ENCODE results near the gene ITK. TPM values are rescaled to one million over a fixed set of nuclear protein-coding genes. Genes with fewer than 3 reads are reported as not detected.

ITK gene
- total RNA-seq, 4 donors from 2014 or later: 0.12 to 2.2 (median 0.35) TPM

DNA sequence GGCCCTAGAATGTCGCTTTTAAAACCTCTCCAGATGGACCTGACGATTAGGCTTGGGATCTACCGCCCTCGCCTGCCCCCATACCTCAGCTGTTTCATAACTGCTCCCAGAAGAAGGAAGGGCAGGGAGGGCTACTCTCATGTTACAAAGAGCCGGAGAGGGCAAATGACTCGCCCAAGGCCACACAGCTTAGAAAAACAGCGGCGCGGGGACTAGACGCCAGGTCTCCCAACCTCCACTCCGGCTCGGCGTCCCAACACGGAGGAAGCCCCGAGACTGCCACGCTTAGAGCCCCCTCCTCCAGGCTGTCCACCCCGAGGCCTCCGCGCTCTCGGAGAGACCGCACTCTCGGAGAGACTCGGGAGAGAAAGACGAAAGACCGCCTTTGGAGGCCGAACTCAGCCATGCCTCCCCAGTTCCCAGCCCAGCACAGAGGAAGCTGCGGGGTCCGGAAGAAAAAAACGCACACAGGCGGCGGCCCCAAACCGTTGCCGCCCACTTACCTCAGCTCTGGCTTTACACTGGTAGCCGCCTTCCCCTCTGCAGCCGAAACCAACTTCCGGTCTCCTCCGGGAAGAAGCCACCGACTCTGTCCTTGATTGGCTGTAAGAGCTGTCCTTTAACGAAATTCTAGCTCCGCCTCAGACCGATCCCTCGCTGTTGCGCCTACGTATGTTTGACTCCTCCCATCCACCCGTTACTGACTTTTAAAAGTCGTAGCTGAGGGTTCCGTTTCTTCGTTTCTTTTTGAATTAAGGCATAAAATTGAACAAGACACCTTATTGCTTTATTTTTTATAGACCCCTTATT lies 38.1 kb upstream of the ITK start, which contains the start of gene MED7:
Gene MED7, minus strand, starts transcription at position 549 of the 810 bp plus-strand sequence. CDS start 3,434 bp downstream, outside the sequence.
- Histone ChIP-seq H3K4me3 (peak within 1 kb of the TSS; percentile 68 to 96 (median 86)), H3K9me3 (no peaks in the 10 kb centered on the region), H3K27ac (peak within 1 kb of the TSS; percentile 83 to 90 (median 89)), H3K36me3 (peaks cover 0 to 13% of the 10 kb centered on the region in 2 donors), H3K4me1 (peaks cover 10% of the 10 kb centered on the region in 2 donors), H3K27me3 (no peaks in the 10 kb centered on the region)
- DNase-seq (peak; percentile 95), ATAC-seq (peak; percentile 98 to 100)
- in situ Hi-C loops (cut with MboI; ENCODE audit: low sequenced_read_pairs in 4 of 4) (loop anchor here in 3 of 4 donors (10.0 to 25.0 kb wide), 2 partner anchors 592 to 595 kb away; partner anchors contain the start of genes THG1L (in 3 of the 3) and LSM11 (in 2 of the 3)), intact Hi-C loops (cut with DNase I; ENCODE audit: low total_unique reads) (loop anchor here (5.0 to 10.0 kb wide), 2 partner anchors 602 to 715 kb away; partner anchors contain the start of genes CLINT1 and LSM11)
- TF ChIP-seq, protein P1, sequence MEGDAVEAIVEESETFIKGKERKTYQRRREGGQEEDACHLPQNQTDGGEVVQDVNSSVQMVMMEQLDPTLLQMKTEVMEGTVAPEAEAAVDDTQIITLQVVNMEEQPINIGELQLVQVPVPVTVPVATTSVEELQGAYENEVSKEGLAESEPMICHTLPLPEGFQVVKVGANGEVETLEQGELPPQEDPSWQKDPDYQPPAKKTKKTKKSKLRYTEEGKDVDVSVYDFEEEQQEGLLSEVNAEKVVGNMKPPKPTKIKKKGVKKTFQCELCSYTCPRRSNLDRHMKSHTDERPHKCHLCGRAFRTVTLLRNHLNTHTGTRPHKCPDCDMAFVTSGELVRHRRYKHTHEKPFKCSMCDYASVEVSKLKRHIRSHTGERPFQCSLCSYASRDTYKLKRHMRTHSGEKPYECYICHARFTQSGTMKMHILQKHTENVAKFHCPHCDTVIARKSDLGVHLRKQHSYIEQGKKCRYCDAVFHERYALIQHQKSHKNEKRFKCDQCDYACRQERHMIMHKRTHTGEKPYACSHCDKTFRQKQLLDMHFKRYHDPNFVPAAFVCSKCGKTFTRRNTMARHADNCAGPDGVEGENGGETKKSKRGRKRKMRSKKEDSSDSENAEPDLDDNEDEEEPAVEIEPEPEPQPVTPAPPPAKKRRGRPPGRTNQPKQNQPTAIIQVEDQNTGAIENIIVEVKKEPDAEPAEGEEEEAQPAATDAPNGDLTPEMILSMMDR (IDR thresholded peaks at IDR 0.05 in 4 of 5, conservative IDR thresholded peaks at IDR 0.05 in 1 of 5): no peak
- peak; percentile 57 to 76 for TF ChIP-seq POLR2A (IDR thresholded peaks at IDR 0.05)

DNA sequence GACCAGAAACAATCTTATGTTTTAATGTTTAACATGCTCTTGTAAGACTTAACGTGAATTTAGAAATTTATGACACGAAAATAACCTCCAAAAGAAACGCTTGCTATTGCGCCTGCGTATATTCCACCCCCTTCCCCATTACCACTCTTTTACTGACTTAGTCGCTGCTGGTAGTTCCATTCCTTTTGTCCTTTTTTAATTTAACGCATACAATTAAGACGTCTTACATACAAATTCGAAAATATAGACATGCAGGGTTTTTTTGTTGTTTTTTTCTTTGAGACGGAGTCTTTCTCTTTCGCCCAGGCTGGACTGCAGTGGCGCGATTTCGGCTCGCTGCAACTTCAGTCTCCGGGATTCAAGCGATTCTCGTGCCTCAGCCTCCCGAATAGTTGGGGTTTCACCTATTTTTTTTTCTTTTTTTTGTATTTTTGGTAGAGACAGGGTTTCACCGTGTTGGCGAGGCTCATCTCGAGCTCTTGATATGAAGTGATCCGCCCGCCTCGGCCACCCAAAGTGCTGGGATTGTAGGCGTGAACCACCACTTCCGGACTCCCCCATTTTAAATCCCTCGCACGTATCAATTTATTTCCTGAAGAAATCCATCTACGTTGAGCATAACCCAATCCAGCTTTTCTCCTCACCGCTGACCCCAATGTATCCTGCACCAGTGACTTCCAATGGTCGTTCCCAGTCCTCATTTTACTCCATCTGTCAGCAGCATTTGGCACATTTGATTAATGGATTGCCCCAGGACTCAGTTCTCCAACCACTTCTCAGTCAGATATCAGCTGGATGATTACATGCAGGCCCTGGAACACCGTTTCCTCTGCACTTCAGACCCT lies 37.3 kb upstream of the ITK start:
- in situ Hi-C loops (cut with MboI; ENCODE audit: low sequenced_read_pairs in 4 of 4): loop anchor here in 3 of 4 donors (10.0 to 25.0 kb wide), 2 partner anchors 591 to 594 kb away; partner anchors contain the start of genes THG1L (in 3 of the 3) and LSM11 (in 2 of the 3)
- H3K27ac ChIP-seq: peak overlapping the region; percentile 83 to 90 (median 89)
- H3K4me3 ChIP-seq: peak overlapping the region; percentile 68 to 96 (median 86)
- no peaks in the 10 kb centered on the region for H3K9me3 ChIP-seq
- no peaks in the 10 kb centered on the region for H3K27me3 ChIP-seq
- H3K4me1 ChIP-seq: peaks cover 10% of the 10 kb centered on the region in 2 donors
- no peak for TF ChIP-seq POLR2A (IDR thresholded peaks at IDR 0.05)
- TF ChIP-seq, protein P1 (IDR thresholded peaks at IDR 0.05 in 4 of 5, conservative IDR thresholded peaks at IDR 0.05 in 1 of 5): no peak
- peak; percentile 4 to 32 for DNase-seq
- peaks cover 0 to 5% of the 10 kb centered on the region in 2 donors for H3K36me3 ChIP-seq
- peak; percentile 82 for ATAC-seq
- intact Hi-C loops (cut with DNase I; ENCODE audit: low total_unique reads): loop anchor here (5.0 to 10.0 kb wide), 2 partner anchors 601 to 714 kb away; partner anchors contain the start of genes CLINT1 and LSM11

DNA sequence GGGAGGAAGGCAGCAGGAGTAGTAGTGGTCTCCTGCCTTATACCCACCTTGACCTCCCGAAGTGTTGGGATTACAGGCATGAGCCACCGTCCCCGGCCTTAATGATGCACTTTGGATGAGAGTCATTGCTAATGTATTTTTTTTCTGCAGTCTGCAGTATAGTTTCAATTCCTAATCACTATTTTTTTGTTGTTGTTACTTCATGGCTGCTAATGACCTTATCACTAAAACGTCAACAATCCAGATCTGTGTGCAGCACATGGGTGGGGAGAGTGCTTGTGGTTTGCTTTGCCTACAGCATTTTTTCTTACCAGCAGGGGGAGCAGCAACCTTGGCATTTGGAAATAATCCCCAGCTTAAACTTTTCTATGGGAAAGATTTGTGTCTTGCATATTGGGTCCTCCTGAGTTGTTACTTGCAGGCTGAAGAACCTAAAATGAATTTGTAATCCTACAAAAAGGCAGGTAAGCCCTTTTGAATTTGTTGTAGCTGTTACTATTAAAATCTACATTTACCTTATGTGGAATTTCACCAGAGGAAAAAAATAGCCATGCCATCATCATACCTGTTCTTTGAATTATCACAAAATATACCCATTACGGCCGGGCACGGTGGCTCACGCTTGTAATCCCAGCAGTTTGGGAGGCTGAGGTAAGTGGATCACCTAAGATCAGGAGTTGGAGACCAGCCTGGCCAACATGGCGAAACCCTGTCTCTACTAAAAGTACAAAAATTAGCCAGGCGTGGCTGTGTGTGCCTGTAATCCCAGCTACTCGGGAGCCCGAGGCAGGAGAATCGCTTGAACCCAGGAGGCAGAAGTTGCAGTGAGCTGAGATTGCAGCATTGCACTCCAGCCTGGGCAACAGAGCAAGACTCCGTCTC lies 31.7 kb upstream of the ITK start:
- TF ChIP-seq POLR2A (IDR thresholded peaks at IDR 0.05): no peak
- TF ChIP-seq, protein P1 (IDR thresholded peaks at IDR 0.05 in 4 of 5, conservative IDR thresholded peaks at IDR 0.05 in 1 of 5): peak in 4 of 5 experiments; percentile 54 to 82 (median 68)
- no peak overlapping the region for H3K27ac ChIP-seq

More for the DNA sequence above, 31.7 kb upstream of the ITK start:
- Histone ChIP-seq H3K27me3 (no peaks in the 10 kb centered on the region), H3K4me3 (no peak overlapping the region), H3K4me1 (no peaks in the 10 kb centered on the region), H3K9me3 (no peaks in the 10 kb centered on the region), H3K36me3 (no peaks in the 10 kb centered on the region)
- in situ Hi-C loops (cut with MboI; ENCODE audit: low sequenced_read_pairs in 4 of 4): loop anchor here in 3 of 4 donors (10.0 to 25.0 kb wide), 2 partner anchors 586 to 588 kb away; partner anchors contain the start of genes THG1L (in 3 of the 3) and LSM11 (in 2 of the 3)
- DNase-seq: peak in 1 of 2 donors; percentile 30
- intact Hi-C loops (cut with DNase I; ENCODE audit: low total_unique reads): loop anchor here (10.0 kb wide), 1 partner anchor 596 kb away; the partner anchor contains the start of gene LSM11
- ATAC-seq: peak; percentile 60
